Fibroblast of skin of scalp (primary cell): ENCODE data around the gene POLA1.
"Not testable (repeated sequence)": the region's sequence is repeated elsewhere in the genome, so short reads cannot be mapped to it uniquely, and the experiment has no call there.

ENCODE experiments used
- DNase-seq: peaks from one replicate; pipeline ENCODE4 v3.0.0-alpha.2; 2013

The POLA1 gene

DNA sequence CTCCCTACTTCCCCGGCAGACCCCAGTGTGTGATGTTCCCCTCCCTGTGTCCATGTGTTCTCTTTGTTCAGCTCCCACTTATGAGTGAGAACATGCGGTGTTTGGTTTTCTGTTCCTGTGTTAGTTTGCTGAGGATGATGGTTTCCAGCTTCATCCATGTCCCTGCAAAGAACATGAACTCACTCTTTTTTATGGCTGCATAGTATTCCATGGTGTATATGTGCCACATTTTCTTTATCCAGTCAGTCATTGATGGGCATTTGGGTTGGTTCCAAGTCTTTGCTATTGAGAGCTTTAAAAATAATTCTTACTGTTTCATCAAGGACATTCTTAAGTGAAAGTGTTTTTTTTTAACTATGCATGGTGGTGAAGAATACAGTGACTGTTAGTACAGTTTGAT is 126.1 kb downstream of the POLA1 start:
- DNase-seq: not testable (repeated sequence)

DNA sequence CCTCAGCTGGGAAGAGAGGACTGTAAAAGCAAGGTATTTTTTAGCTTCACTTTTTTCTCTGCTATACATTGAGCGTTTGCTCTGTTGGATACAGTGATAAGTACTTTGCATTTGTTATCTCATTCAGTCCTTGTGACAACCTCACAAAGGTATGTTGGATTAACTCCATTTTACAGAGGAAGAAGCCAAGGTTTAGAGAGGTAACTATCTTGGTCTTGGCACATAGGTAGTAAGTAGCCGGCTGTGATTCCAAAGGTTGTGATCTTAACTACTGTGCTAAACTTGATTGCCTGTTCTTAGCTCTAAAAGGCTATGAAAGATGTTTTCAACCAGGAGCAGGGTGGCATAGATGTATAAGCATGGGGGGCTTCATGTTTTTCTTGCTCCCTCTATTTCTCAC is 134.4 kb downstream of the POLA1 start:
- no peak for DNase-seq

DNA sequence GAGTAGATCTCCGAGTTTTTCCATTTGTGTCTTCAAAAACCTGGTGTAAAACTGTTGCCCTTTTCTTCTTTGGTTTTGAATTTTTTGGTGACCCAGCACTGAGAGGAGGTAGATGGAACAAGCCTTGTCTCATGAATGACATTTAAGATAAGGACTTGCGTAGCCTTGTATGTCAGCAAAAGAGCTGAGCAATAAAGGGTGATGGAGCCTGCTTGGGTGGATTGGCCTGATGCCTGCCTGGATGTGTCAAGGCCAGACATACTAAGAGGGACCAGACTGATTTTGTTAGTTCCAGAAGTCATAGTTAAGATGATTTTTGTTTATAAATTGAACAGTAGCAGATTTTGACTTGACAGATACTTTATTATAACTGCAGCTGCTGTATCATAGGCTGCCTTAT is 134.9 kb downstream of the POLA1 start:
- DNase-seq: no peak

DNA sequence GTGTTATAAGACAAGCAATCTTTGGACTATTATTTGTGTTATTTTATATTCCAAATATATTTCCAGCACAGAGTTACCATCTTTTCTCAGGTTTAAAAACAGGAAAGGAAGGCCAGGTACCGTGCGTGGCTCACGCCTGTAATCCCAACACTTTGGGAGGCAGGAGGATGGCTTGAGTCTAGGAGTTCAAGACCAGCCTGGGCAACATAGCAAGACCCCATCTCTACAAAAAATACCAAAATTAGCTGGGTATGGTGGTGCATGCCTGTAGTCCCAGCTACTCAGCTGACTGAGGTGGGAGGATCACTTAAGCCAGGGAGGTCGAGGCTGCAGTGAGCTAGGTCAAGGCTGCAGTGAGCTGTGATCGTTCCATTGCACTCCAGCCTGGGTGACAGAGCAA is 140.0 kb downstream of the POLA1 start:
- no peak for DNase-seq

DNA sequence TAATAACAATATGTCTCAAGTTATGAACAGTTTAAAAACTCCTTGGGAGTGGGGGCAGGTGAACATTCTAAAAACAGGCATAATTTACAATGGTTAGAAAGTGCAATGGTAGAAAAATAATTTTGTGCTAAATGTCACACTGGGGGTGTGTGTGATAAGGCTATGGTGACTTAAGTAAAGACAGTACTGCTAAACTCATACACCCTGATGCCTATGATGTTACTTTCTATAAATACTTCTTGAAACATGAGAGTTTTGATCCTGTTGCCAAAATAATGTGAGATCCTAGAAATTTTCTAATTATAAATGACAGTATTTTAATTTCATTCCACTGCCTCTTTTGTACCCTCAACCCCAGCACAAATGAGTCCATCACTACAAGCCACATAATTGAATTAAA is 144.2 kb downstream of the POLA1 start:
- DNase-seq: no peak

DNA sequence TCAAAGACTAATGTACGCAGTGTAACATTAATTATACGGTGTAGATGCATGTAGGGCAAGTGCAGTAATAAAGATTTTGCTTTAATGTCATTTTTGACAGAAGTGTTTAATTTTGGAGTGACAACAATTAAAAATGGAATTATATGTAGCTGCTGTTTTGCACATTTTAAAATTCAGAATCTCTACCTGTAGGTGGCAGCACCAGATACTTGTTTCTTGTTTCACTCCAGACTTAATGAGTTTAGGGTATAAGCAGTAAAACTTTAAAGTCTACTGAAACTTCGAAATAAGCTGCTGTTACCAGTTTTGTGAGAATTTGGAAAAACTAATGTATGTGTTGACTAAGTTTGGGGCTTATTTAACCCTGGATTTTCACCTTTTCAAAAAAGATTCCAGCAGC is 144.9 kb downstream of the POLA1 start:
- DNase-seq: peak; percentile 29

DNA sequence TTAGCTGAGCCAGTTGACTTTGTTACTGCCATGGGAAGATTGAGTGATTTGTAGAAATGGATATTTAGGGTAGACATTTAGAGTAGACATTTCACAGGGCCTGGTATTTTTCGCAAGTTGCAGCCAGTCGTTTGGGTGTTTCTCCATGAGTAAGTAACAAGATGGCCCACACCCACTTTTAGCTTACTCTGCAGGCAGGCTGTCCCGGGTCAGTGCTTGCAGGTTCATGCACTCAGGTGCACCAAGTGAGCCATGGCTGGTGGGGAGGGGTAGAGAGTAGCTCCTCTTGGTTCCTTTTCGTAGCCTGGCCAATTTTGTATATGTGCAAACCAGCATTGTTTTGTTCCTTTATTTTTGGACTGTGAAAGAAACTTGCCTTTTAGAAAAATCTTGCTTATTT is 145.6 kb downstream of the POLA1 start:
- DNase-seq: no peak

DNA sequence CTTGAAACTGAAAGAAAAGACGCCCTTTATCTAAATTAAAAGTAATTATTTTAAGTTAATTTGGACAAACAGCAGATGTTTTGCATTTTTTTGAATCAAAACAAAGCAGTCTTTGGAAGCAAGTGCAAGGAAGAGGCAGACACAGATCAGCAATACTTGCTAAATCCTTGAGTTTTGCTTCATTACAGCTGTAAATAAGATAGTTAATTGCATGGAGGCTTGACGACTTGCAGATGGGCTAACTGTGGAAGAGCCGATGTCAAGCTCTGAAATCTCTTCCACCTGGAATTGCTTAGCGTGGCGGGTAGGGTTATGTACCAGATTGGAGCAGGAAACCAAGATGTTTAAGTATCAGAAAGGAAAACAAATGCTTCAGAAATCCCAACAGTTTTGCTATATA is 148.8 kb downstream of the POLA1 start:
- DNase-seq: no peak

DNA sequence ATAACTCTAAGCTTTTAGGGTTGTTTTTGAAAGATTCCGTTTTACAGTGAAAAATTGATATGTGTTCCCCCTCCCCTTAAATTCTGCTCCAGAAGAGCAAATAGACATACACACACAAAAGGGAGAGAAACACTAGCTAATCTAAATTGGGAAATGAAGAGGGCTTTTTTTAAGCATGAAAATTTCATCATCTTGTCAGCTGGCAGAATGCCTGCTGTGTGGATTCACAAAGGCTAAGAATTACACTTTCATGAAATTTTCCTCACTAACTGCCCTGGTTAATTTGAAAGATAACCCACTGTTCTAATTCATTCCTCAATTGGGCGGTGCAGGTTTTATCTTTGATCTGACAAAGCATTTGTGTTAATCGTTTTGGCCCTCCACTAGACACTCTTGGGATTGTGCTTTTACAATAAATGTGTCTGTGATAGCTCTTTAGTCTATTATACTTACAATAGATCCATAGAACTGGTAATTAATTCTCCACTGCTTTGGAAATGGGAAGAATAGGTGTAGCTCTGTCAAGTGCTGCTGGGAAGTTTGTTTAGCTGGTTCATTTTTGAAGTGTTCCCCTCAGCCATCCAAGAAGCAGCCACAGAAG is 152.9 kb downstream of the POLA1 start:
- DNase-seq: peak; percentile 38

DNA sequence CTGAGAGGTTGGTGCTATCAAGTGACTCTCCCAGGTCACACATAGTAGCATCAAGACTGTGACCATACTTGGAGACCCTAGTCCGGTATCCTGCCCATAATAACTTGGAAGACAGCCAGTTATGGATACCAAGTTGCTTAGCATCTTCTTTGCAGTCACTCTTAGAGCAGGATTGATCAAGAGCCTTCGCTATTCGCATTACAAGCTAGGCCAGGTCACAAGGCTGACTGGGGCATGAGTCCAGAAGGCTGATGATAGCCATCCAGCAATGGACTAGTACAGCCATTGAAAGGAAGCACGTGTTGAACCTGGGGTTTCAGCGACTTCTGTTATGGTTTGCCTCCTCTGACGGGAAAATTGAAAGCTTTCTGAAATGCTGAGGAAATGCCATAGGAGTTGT is 157.6 kb downstream of the POLA1 start:
- DNase-seq: no peak

DNA sequence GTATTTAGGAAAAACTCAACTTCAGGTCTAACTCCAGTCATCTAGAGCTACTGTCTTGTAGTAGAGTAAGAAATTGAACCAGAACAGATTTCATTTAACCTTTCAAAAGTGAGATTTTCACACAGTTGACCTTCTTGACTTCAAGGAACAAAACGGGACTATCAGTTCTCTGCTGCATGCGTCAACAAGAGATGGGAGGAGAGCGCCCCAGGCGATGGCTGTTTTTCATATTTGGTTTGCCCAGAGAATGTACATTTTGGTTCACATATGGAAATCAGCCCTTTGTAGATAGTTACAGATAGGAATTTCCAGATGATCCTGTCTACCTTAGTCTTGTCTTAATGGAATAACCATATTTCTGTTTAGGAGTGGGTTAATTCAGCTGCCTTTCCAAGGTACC is 158.1 kb downstream of the POLA1 start:
- DNase-seq: no peak

DNA sequence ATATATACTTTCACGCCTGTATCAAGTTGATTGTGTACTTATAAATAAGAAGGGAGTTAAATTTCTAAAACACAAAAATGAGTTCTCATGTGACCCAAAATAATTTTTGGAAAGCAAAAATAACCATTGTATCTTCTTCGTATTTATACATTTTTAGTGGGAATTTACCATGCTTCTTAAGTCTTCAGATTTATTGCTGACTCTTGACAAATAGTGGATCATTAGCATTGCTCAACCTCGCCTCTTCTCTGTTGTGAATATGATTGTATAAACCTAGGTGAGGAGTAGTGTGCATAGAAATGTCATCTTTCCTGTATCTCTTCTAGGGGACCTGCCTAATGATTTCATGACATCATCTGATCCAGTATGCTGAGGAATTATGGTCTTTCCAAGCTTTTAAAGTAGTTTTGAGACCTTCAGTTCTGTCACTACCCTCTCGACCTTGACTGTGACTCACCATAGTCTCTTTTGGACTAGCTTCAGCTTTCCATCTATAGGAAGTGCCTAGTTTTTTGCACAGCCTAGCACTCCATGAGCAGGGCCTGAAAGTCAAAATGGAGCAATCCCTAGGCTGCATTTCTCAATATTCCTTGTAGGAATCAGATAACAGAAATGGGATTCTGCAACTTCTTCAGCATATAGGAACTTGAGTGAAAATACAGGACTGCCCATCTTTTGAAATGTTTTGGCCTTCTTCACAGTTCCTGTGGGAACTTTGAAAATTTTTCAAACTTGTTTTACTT is 164.5 kb downstream of the POLA1 start:
- no peak for DNase-seq

DNA sequence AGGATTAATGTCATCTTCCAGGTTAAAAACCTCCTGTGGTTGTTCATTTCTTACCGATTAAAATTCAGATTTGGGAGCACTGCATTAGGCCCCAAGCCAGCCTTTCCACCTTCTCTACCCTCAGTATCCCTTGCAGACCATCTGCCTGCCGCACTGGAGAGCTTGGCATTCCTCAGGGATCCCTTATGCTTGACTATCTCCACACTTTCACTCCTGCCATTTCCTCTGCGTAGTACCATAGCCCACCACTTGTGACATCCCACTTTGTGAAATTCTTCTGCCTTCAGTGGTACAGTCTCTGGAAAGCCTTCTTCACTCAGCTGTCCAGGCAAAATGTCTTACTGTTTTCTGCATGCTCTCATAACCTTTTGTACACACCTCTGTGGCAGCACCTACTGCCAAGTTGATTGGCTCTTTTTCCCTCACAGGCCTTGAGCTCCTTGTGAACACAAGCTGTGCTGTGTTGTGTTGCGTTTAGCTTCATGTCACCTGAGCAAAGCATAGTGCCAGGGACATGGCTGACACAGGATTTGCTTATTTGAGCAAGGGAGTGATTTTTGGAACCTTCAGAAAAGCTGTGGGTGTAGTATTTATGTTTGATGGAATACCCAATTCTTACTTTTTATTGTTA is 165.6 kb downstream of the POLA1 start:
- DNase-seq: no peak

DNA sequence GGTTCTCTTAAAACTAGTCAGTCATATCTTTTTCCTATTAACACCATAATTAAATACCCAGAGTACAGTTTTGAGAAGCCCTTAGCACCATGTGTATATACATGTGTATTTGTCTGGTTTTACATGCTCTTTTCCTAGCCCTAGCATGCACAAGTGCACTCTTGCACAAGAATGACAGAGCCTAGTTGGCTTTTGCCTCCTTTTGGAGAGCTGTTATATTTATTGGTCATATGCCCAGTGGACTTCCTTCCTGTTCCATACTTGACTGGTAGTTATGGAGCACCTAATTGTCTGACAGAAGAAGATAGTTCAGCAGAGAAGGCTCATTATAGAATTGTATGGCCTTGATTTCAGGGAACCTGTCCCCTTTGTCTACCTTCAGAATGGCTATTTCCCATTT is 166.4 kb downstream of the POLA1 start:
- DNase-seq: no peak

DNA sequence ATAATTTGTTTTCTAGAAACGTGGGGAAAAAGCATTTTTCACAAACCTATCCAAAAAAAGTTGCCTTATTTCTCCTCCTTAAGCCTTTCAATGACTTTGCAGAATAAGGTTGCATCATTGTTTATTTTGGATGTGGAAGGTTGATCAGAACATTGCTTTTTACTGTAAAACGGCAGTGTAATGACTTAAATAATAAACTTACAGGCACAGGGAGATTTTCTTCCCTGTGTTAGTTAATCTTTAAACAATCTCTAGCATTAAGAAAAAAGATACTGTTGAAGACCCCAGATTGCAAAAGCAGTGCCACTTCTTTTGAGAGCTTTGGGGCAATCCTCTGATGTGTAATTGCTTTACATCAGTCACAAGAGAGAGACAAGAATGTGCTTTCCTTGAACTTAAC is 168.6 kb downstream of the POLA1 start:
- no peak for DNase-seq

DNA sequence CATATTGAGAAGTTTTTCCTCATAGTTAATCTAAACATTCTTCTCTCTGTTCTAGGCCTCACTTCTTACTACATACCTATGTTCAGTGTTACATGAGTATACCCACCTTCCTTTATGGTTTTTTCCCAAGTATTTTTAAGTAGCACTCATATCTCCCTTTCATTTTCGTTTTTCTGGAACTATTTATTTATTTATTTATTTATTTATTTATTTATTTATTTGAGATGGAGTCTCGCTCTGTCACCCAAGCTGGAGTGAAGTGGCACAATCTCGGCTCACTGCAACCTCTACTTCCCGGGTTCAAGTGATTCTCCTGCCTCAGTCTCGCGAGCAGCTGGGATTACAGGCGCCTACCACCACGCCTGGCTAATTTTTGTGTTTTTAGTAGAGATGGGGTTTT is 170.1 kb downstream of the POLA1 start:
- DNase-seq: not testable (repeated sequence)

DNA sequence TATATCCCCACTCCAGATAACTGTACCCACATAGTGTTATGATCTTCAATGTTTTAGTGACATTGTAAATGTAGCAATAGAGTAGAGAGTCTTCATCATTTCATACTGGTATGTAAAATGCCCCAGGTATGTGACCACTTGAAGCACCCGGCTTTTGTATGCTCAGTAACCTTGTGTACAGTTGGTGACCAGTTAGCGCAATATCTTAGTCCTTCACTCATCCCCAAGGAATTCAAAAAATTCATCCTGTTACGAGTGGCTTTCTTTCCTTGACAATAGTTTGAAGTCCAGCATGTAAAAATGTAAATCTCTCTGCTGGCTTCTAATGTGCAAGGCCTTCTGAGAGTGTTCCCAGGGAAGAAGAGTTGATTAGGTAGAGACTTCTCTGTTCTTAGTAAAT is 176.4 kb downstream of the POLA1 start:
- peak; percentile 40 for DNase-seq

DNA sequence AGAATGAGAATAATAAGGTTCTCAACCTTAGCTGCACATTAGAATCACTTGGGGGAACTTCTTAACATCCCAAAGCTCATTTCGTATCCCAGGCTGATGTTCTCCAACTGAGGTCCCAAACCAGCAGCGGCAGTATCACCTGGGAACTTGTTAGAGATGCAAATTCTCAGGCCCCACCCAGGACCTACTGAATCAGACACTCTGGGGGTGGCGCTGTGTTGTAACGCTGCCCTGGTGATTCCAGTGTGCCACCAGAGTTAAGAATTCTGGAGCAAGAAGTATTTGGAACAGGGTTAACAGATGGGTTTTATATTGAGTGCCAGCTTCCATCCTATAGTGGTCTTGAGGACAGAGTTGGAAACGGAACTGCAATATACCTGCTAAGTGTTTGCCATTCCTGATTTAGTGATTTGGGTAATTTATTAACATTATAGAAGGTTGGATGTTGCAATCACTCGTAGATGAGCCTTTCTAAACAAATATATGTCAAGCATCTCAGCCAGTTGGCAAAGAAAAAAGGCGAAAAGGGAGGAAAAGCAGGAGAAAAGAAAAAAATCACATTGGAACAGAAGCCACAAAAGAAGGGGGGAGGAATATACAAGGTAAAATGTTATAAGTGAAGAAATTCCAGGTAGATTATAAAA is 181.0 kb downstream of the POLA1 start:
- no peak for DNase-seq

DNA sequence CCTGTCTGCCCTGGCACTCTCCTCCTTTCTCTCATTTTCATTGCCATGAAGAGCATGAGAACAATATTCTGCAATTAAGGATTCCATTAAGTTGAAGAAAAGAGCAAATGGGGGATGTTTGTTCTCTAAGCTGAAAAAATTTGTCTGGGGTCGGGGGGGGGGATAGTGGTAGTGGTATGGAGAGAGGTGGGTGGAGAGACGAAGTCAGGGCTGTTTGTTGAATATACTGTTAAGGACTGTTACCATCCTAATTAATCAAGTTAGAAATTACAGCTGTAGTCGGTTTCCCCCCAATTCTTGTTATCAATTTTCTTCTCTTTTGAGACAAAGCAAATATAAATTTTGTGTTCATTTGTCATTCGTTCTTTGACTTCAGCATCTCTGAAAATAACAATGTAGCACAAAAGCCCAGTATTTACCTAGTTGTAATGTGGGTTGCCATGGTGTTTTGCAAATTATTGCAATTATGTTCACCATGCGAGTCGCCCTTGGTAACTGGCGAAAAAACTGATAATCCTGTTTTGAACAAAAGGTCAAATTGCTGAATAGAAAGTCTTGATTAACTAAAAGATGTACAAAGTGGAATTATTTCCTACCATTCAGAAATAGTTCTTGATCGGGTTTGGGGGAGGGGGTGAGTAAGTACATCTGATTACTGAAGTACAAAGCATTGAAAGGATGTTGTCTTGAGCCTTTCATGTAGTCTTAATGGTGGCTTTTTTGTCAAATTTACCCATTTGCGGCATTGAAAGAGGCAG is 183.0 kb downstream of the POLA1 start:
- no peak for DNase-seq

DNA sequence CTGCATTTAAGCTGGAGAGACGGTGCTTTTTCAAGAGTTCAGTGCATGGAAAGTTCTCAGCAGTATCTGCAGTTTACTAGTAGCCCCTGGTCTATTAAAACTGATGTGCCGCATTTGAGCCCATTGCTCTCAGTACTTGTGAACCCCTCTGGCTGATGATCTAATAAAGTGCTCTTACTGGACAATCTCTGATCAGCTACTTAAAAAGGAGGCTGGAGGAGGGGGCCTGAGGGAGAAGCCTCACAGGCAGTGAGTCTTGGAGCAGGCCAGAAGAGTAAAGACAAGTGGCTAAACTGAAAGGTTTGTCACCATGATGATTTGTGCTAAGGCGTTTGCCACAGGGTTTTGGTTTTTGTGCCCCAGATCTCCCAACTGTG is 183.6 kb downstream of the POLA1 start:
- no peak for DNase-seq

DNA sequence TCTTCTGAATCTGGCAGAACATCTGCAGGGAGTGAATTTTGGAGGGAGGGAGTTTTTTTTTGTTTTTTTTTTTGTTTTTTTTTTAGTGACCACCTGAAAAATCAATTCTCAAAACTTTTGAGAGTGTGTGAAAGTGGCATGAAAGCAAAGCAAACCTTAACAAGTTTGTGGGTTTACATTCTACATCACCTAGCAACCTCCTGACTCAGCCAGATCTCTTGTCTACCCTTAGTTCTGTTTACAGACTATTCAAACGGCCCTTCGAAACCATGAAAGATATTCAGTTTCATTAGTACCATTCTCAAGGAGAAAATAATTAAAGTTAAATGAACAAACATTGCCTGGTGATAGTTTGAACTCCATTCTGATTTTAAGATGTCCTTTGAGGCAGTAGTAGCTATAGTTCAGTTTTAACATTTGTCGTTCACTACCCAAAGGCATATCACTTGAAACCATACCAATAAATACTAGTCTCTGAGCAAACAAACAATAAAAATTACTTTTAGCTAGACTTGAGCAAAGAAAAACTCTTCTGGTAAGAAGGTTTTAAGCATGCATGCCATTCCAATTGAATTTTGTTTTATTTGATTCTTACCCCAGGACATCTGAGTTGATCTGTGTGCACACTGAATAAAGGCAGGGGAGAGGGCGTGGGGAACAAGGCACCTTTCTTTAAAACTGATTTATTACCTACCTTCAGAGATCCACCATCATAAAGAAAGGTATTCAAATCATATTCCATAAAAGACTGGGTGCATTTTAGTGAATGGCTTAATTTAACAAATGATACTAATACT is 184.3 kb downstream of the POLA1 start:
- no peak for DNase-seq

DNA sequence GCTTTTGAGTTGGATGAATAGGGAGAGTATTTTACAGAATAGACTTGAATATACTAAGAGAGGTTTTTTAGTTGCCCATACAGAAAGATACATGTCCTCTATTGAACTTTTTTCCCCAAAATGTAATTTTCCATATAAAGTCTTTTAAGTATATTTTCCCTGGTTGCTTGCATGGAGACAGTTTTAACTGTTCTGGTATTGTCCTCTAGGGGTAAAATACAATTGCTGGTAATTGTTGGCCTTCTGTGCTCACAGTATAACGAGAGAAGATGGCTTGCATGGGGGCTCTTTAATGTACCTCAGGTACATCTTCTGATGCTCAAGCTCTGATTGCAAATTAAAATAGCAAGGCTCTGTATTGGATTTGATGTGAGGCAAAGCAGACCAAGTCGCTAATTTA is 186.0 kb downstream of the POLA1 start:
- no peak for DNase-seq
